HG02885 (cell line): ENCODE measurements around the gene CDC42BPB.
"Not testable (repeated sequence)": the region's sequence is repeated elsewhere in the genome, so short reads cannot be mapped to it uniquely, and the experiment has no call there.

ENCODE experiments used
- ATAC-seq: cut with Tn5 transposase; IDR thresholded peaks from one replicate; pipeline ENCODE4 v1.9.1; 2021; ENCODE audit warnings: mild to moderate bottlenecking; ENCODE audit not compliant: unreplicated experiment, poor library complexity

Gene CDC42BPB

GRCh38 chr14:102906616-102907302 lies 150.6 kb downstream of the CDC42BPB start:
- ATAC-seq: no peak

- ATAC-seq: no peak
Measured at GRCh38 chr14:102905116-102906108, 151.9 kb downstream of the CDC42BPB start.

- no peak for ATAC-seq
Measured at GRCh38 chr14:102903889-102904512, 153.3 kb downstream of the CDC42BPB start.

- no peak for ATAC-seq
Measured at GRCh38 chr14:102903248-102903888, 154.0 kb downstream of the CDC42BPB start.

- no peak for ATAC-seq
Measured at GRCh38 chr14:102902523-102903247, 154.7 kb downstream of the CDC42BPB start.

GRCh38 chr14:102902086-102902485 lies 155.3 kb downstream of the CDC42BPB start:
- no peak for ATAC-seq

- peak; percentile 76 for ATAC-seq
Measured at GRCh38 chr14:102901633-102902032, 155.7 kb downstream of the CDC42BPB start.

GRCh38 chr14:102900631-102901571 lies 156.4 kb downstream of the CDC42BPB start:
- ATAC-seq: peak; percentile 59

GRCh38 chr14:102899516-102899900 lies 157.8 kb downstream of the CDC42BPB start:
- ATAC-seq: no peak

GRCh38 chr14:102898776-102899515 lies 158.4 kb downstream of the CDC42BPB start:
- no peak for ATAC-seq

GRCh38 chr14:102898298-102898697 lies 159.1 kb downstream of the CDC42BPB start:
- ATAC-seq: no peak

- ATAC-seq: no peak
Measured at GRCh38 chr14:102897299-102898027, 159.9 kb downstream of the CDC42BPB start.

- ATAC-seq: not testable (repeated sequence)
Measured at GRCh38 chr14:102896735-102897134, 160.6 kb downstream of the CDC42BPB start.

- ATAC-seq: no peak
Measured at GRCh38 chr14:102893452-102893851, 163.9 kb downstream of the CDC42BPB start.

- no peak for ATAC-seq
Measured at GRCh38 chr14:102892651-102893050, 164.7 kb downstream of the CDC42BPB start.

- ATAC-seq: no peak
Measured at GRCh38 chr14:102891556-102891955, 165.8 kb downstream of the CDC42BPB start.

GRCh38 chr14:102891111-102891510 lies 166.2 kb downstream of the CDC42BPB start:
- ATAC-seq: no peak
